Measurements from ENCODE around the gene SLC12A8.

DNA sequence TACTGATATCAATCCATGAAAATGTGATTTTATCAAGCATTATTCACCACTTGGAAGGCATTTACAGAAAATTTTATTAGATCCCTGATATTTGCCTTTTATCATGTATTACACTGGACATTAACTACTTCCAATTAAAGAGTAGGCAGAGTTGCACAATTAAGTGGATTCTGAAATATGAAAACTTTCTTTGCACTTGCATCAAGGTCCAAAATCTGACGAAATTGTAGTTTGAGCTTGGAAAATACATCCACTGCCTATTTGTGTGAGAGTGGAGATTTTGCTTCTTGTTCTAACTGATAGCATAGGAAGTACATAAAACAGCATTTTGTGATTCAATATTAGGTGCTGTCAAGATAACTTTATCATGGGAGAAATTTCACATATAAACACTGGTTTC, 49.6 kb upstream of the SLC12A8 start:
- TF ChIP-seq CTCF (conservative IDR thresholded peaks at IDR 0.05; ENCODE audit: low read length) (no peak), EZH2phosphoT487 (IDR thresholded peaks at IDR 0.05; ENCODE audit: borderline replicate concordance) (no peak)

Measured in Loucy (cell line).